Keratinocyte (primary cell): Measurements from ENCODE around the gene SDCCAG8. TPM values are rescaled to one million over a fixed set of nuclear protein-coding genes. Genes with fewer than 3 reads are reported as not detected.

Experiments
- DNase-seq: peaks from one replicate; pipeline ENCODE4 v3.0.0-alpha.2; 2011; ENCODE audit warnings: low read depth, missing footprints, low spot score
- FAIRE-seq: peaks from 2 replicates; lab custom pipeline; 2011; peaks lifted over from hg19 to GRCh38; lab: Jason Lieb, UNC
- H2AFZ ChIP-seq: 2 replicates; pipeline ENCODE4 v1.6.0; 2012; ENCODE audit warnings: low read length, control low read depth, inconsistent platforms; ENCODE audit not compliant: control insufficient read depth
- H3K27ac ChIP-seq: 2 replicates; pipeline ENCODE4 v1.5.1; 2011; ENCODE audit warnings: low read length; ENCODE audit not compliant: control insufficient read depth, insufficient read depth
- H3K27me3 ChIP-seq: 3 replicates; pipeline ENCODE4 v1.6.0; 2011; ENCODE audit warnings: low read length; ENCODE audit not compliant: control insufficient read depth, insufficient read depth; ENCODE audit errors: extremely low read depth
- H3K36me3 ChIP-seq, 2 experiments: 2 replicates in 1 of 2; 3 replicates in 1 of 2; pipeline ENCODE4 v1.5.1; 2011; ENCODE audit warnings: low read length in 2 of 2, mild to moderate bottlenecking in 1 of 2; ENCODE audit not compliant: control insufficient read depth in 2 of 2, insufficient read depth in 2 of 2; ENCODE audit errors: extremely low read depth in 1 of 2
- H3K4me1 ChIP-seq: 3 replicates; pipeline ENCODE4 v1.5.1; 2011; ENCODE audit warnings: low read length; ENCODE audit not compliant: control insufficient read depth, insufficient read depth; ENCODE audit errors: extremely low read depth
- H3K4me2 ChIP-seq: 3 replicates; pipeline ENCODE4 v1.6.0; 2011; ENCODE audit warnings: low read depth, low read length; ENCODE audit not compliant: control insufficient read depth, insufficient read depth; ENCODE audit errors: extremely low read depth
- H3K4me3 ChIP-seq, 3 experiments: fragments of 200-600 bp in 1 of 3; sonication (generic) in 1 of 3; 2 replicates in 2 of 3; 3 replicates in 1 of 3; pipeline ENCODE4 v1.5.1; 2011 to 2016; ENCODE audit warnings: low read length in 3 of 3, mild to moderate bottlenecking in 3 of 3, control low read depth in 2 of 3, inconsistent platforms in 1 of 3, low read depth in 1 of 3, mixed read lengths in 1 of 3, mixed run types in 1 of 3, moderate library complexity in 1 of 3; ENCODE audit not compliant: control insufficient read depth in 2 of 3, insufficient read depth in 2 of 3; ENCODE audit errors: extremely low read depth in 1 of 3
- H3K79me2 ChIP-seq: 2 replicates; pipeline ENCODE4 v1.6.0; 2012; ENCODE audit warnings: low read length; ENCODE audit not compliant: control insufficient read depth, insufficient read depth
- H3K9ac ChIP-seq: 3 replicates; pipeline ENCODE4 v1.6.0; 2011; ENCODE audit warnings: low read length; ENCODE audit not compliant: control insufficient read depth, insufficient read depth; ENCODE audit errors: extremely low read depth
- H3K9me1 ChIP-seq: 3 replicates; pipeline ENCODE4 v1.6.0; 2011; ENCODE audit warnings: low read length; ENCODE audit not compliant: control insufficient read depth, insufficient read depth; ENCODE audit errors: extremely low read depth
- H3K9me3 ChIP-seq: 2 replicates; pipeline ENCODE4 v1.5.1; 2012; ENCODE audit warnings: low read depth, low read length; ENCODE audit not compliant: control insufficient read depth
- H4K20me1 ChIP-seq: 3 replicates; pipeline ENCODE4 v1.6.0; 2011; ENCODE audit warnings: low read length; ENCODE audit not compliant: control insufficient read depth, insufficient read depth; ENCODE audit errors: extremely low read depth
- CTCF ChIP-seq, 3 experiments: IDR thresholded peaks in 1 of 3; conservative IDR thresholded peaks in 1 of 3; optimal IDR thresholded peaks in 1 of 3; 2 replicates in 2 of 3; 3 replicates in 1 of 3; pipeline versions ENCODE3 to v1.5.1; 2011; ENCODE audit warnings: low read length in 3 of 3, mild to moderate bottlenecking in 3 of 3, moderate library complexity in 2 of 3, control low read depth in 1 of 3, inconsistent platforms in 1 of 3; ENCODE audit not compliant: insufficient read depth in 2 of 3; ENCODE audit errors: extremely low read depth in 1 of 3
- EZH2 ChIP-seq: IDR thresholded peaks from one replicate; pipeline ENCODE4 v1.6.1; 2012; ENCODE audit warnings: inconsistent platforms, mild to moderate bottlenecking, low read length, moderate library complexity
- dilution Hi-C: fragments of 300-500 bp; cut with MboI; formaldehyde crosslinking; loops from one replicate; pipeline ENCODE4 v1.7.0; 2020; ENCODE audit warnings: low sequenced_read_pairs; ENCODE audit not compliant: extremely low pct_ligation_motif_present
- polyA plus RNA-seq, 5 experiments: library from polyadenylated mRNA; depleted of rRNA in 3 of 5; stranded (reverse) in 3 of 5; stranded (forward) in 1 of 5; unstranded in 1 of 5; fragments of >200 nt; gene quantifications; 1 replicate in 1 of 5; 2 replicates in 3 of 5; 3 replicates in 1 of 5; pipeline versions ENCODE4 v1.2.1 to v1.2.3, GENCODE V29; 2011 to 2012; ENCODE audit warnings: missing spikeins in 2 of 5, low read depth in 1 of 5, low replicate concordance in 1 of 5

The SDCCAG8 gene
- polyA plus RNA-seq, 1 donor (not counting 4 experiments of a cell fraction or from before 2014, with no cell fraction given): 61.6 TPM

GRCh38 chr1:243264717-243265116 lies 8.9 kb downstream of the SDCCAG8 start:
- Histone ChIP-seq H3K79me2 (peaks cover 58% of the 10 kb centered on the region), H3K9ac (no peak overlapping the region), H4K20me1 (no peaks in the 10 kb centered on the region), H3K27me3 (no peaks in the 10 kb centered on the region), H3K4me1 (peaks cover 48% of the 10 kb centered on the region), H3K4me2 (peak overlapping the region; percentile 3), H3K36me3 (peaks cover 2 to 3% of the 10 kb centered on the region in 2 experiments), H3K4me3 (no peak overlapping the region), H3K9me1 (no peaks in the 10 kb centered on the region), H3K9me3 (no peaks in the 10 kb centered on the region), H3K27ac (peak overlapping the region; percentile 30), H2AFZ (peak overlapping the region; percentile 36)
- no peak for TF ChIP-seq CTCF (optimal IDR thresholded peaks at IDR 0.05 in 1 of 3, IDR thresholded peaks at IDR 0.05 in 1 of 3, conservative IDR thresholded peaks at IDR 0.05 in 1 of 3; ENCODE audit: extremely low read depth in 1 of 3, insufficient read depth in 2 of 3, low read length in 3 of 3)
- TF ChIP-seq EZH2: no peak
- DNase-seq (no peak), FAIRE-seq (no peak)
- dilution Hi-C loops: no loop called here

GRCh38 chr1:243266231-243266630 lies 10.4 kb downstream of the SDCCAG8 start:
- Histone ChIP-seq H3K4me2 (no peak overlapping the region), H3K27me3 (no peaks in the 10 kb centered on the region), H4K20me1 (no peaks in the 10 kb centered on the region), H3K9me1 (no peaks in the 10 kb centered on the region), H3K4me1 (peaks cover 35% of the 10 kb centered on the region), H3K27ac (no peak overlapping the region), H3K4me3 (no peak overlapping the region), H3K9me3 (no peaks in the 10 kb centered on the region), H2AFZ (no peak overlapping the region), H3K79me2 (peaks cover 55% of the 10 kb centered on the region), H3K36me3 (peaks cover 4 to 12% of the 10 kb centered on the region in 2 experiments), H3K9ac (no peak overlapping the region)
- TF ChIP-seq CTCF (optimal IDR thresholded peaks at IDR 0.05 in 1 of 3, IDR thresholded peaks at IDR 0.05 in 1 of 3, conservative IDR thresholded peaks at IDR 0.05 in 1 of 3; ENCODE audit: extremely low read depth in 1 of 3, insufficient read depth in 2 of 3, low read length in 3 of 3): no peak
- TF ChIP-seq EZH2: no peak
- no peak for FAIRE-seq
- dilution Hi-C loops: no loop called here
- DNase-seq: no peak
